HG03342 (cell line): Measurements from ENCODE around the gene GADD45GIP1.

ENCODE experiments used
- ATAC-seq: cut with Tn5 transposase; IDR thresholded peaks from one replicate; pipeline ENCODE4 v1.9.1; 2021; ENCODE audit warnings: mild to moderate bottlenecking, moderate library complexity; ENCODE audit not compliant: unreplicated experiment

The GADD45GIP1 gene

GRCh38 chr19:12913851-12914690, 43.0 kb downstream of the GADD45GIP1 start:
- no peak for ATAC-seq

DNA sequence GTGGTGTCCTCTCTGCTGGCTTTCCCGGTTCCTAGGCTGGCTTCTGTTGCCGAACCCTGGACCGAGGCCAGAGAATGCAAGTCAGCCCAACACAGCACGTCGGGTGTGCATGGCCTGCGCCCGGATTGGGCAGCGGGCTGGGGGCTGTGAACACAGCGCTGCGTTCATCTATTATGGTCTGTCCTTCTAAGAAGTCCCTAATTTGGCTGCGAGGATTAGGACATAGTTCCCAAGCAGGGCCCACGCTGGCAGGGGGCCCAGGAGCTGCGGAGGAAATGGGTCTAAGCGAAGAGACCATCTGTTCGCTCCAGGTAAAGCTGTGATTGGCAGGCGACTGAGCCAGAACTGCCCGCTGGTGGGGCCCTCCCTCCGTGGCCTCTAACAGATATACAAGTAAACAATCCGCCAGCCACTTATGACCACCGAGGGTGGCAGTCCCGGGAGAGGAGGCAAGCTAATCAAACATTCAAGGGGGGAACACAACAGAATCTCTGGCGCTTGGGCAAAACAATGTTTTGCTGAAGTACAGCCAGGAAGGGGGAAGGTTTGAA, 43.9 kb downstream of the GADD45GIP1 start:
- no peak for ATAC-seq

DNA sequence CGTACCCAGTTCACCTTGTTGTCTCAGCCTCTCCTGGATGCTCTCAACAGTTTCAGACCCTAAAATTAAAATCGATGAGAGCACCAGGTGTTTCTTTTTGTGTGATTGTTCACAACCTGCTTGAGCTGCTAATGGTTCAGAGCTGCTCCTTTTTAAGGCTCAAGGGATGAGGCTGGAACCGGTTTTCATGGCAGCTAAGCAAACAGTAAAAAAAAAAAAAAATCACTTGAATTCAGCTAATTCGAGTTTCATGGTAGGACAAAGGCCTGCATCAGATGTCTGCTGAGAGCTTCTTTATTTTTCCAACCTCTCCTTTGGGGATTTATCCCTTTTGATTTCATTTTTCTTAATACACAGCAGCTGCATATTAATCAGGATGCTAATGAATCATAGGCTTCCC, 44.5 kb downstream of the GADD45GIP1 start:
- no peak for ATAC-seq

GRCh38 chr19:12907166-12907565, 49.9 kb downstream of the GADD45GIP1 start:
- no peak for ATAC-seq
